DND-41 (cell line): ENCODE data around the gene SGO1.
"Not testable (repeated sequence)": the region's sequence is repeated elsewhere in the genome, so short reads cannot be mapped to it uniquely, and the experiment has no call there.

Experiments used
- ATAC-seq: fragments of 200-7000 bp; cut with Tn5 transposase; 3 replicates; pipeline ENCODE4 v1.9.1; 2021; ENCODE audit warnings: low read depth; ENCODE audit not compliant: insufficient read depth
- DNase-seq: peaks from one replicate; pipeline ENCODE4 v3.0.0-alpha.2; 2020
- H2AFZ ChIP-seq: 2 replicates; pipeline ENCODE4 v1.6.0; 2012; ENCODE audit warnings: low read depth, low read length
- H3K27ac ChIP-seq: 2 replicates; pipeline ENCODE4 v1.5.1; 2012; ENCODE audit warnings: low read length, inconsistent platforms
- H3K27me3 ChIP-seq: fragments of 200-600 bp; sonication (generic); 2 replicates; pipeline ENCODE4 v1.6.0; 2012; ENCODE audit warnings: low read length, mild to moderate bottlenecking, inconsistent platforms; ENCODE audit not compliant: insufficient read depth, poor library complexity
- H3K36me3 ChIP-seq: 2 replicates; pipeline ENCODE4 v1.5.1; 2012; ENCODE audit warnings: low read length, inconsistent platforms; ENCODE audit not compliant: insufficient read depth
- H3K4me1 ChIP-seq: 2 replicates; pipeline ENCODE4 v1.5.1; 2012; ENCODE audit warnings: mild to moderate bottlenecking, low read length; ENCODE audit not compliant: insufficient read depth
- H3K4me2 ChIP-seq: 2 replicates; pipeline ENCODE4 v1.6.0; 2012; ENCODE audit warnings: mild to moderate bottlenecking, moderate library complexity, low read length, inconsistent platforms; ENCODE audit not compliant: insufficient read depth
- H3K4me3 ChIP-seq, 2 experiments: fragments of 200-600 bp in 1 of 2; shearing (Covaris generic) in 1 of 2; 2 replicates each; pipeline ENCODE4 v1.5.1; 2012 to 2016; ENCODE audit warnings: inconsistent platforms in 2 of 2, low read length in 2 of 2, mild to moderate bottlenecking in 2 of 2, low read depth in 1 of 2, moderate library complexity in 1 of 2
- H3K79me2 ChIP-seq: 2 replicates; pipeline ENCODE4 v1.6.0; 2012; ENCODE audit warnings: low read length, inconsistent platforms; ENCODE audit not compliant: insufficient read depth
- H3K9ac ChIP-seq: 2 replicates; pipeline ENCODE4 v1.6.0; 2012; ENCODE audit warnings: low read depth, mild to moderate bottlenecking, inconsistent platforms, low read length, moderate library complexity
- H3K9me3 ChIP-seq: 2 replicates; pipeline ENCODE4 v1.5.1; 2012; ENCODE audit warnings: low read length, moderate library complexity, mild to moderate bottlenecking, inconsistent platforms; ENCODE audit not compliant: insufficient read depth, severe bottlenecking
- H4K20me1 ChIP-seq: 2 replicates; pipeline ENCODE4 v1.6.0; 2012; ENCODE audit warnings: low read length; ENCODE audit not compliant: insufficient read depth
- EZH2 ChIP-seq: IDR thresholded peaks from 3 replicates; pipeline ENCODE4 v1.6.1; 2012; ENCODE audit warnings: borderline replicate concordance, low read depth, mild to moderate bottlenecking, moderate library complexity, low read length, inconsistent platforms; ENCODE audit not compliant: severe bottlenecking
- TF ChIP-seq, protein P1 (sequence below): IDR thresholded peaks from 2 replicates; pipeline ENCODE4 v1.5.1; 2012; ENCODE audit warnings: borderline replicate concordance, low read length, moderate library complexity, mild to moderate bottlenecking; ENCODE audit not compliant: poor library complexity, severe bottlenecking; ENCODE audit errors: extremely low read depth

The SGO1 gene

DNA sequence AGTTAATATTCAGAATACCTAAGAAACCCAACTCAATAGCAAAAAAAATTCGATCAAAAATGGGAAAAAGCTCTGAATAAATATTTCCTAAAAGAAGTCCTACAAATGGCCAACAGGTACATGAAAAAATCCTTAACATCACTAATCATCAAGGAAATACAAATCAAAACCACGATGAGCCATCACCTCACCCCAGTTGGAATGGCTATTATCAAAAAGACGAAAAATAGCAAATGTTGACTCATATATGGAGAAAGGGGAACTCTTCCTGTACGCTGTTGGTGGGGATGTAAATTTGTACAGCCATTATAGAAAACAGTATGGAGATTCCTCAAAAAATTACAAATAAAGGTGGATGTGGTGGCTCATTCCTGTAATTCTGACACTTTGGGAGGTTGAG is 29.6 kb upstream of the SGO1 start:
- ATAC-seq (no peak), DNase-seq (no peak)
- TF ChIP-seq, protein P1, sequence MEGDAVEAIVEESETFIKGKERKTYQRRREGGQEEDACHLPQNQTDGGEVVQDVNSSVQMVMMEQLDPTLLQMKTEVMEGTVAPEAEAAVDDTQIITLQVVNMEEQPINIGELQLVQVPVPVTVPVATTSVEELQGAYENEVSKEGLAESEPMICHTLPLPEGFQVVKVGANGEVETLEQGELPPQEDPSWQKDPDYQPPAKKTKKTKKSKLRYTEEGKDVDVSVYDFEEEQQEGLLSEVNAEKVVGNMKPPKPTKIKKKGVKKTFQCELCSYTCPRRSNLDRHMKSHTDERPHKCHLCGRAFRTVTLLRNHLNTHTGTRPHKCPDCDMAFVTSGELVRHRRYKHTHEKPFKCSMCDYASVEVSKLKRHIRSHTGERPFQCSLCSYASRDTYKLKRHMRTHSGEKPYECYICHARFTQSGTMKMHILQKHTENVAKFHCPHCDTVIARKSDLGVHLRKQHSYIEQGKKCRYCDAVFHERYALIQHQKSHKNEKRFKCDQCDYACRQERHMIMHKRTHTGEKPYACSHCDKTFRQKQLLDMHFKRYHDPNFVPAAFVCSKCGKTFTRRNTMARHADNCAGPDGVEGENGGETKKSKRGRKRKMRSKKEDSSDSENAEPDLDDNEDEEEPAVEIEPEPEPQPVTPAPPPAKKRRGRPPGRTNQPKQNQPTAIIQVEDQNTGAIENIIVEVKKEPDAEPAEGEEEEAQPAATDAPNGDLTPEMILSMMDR = no peak
- no peak for TF ChIP-seq EZH2
- no peaks in the 10 kb centered on the region for H3K36me3 ChIP-seq
- no peak overlapping the region for H3K4me3 ChIP-seq
- H3K27ac ChIP-seq = no peak overlapping the region
- H4K20me1 ChIP-seq = no peaks in the 10 kb centered on the region
- H3K27me3 ChIP-seq = no peaks in the 10 kb centered on the region
- H3K4me2 ChIP-seq = no peak overlapping the region
- H3K9me3 ChIP-seq = no peaks in the 10 kb centered on the region
- no peaks in the 10 kb centered on the region for H3K4me1 ChIP-seq
- no peak overlapping the region for H3K9ac ChIP-seq
- H3K79me2 ChIP-seq = no peaks in the 10 kb centered on the region
- no peak overlapping the region for H2AFZ ChIP-seq

DNA sequence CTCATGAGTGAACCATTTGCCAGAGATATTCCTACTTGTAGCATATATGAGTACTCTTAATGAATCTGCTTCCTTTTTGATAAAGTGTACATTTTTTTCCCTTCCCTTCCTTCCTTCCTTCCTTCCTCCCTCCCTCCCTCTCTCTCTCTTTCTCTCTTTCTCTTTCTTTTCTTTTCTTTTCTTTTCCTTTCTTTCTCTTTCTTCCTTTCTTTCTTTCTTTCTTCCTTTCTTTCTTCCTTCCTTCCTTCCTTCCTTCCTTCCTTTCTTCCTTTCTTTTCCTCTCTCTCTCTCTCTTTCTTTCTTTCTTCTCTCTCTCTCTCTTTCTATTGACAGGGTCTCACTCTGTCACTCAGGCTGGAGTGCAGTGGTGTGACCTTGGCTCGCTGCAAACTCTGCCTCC is 27.5 kb upstream of the SGO1 start:
- not testable (repeated sequence) for H3K4me3 ChIP-seq, H3K79me2 ChIP-seq, H3K27ac ChIP-seq, H4K20me1 ChIP-seq, H3K9me3 ChIP-seq, H3K27me3 ChIP-seq, DNase-seq, H3K4me1 ChIP-seq, H2AFZ ChIP-seq, H3K36me3 ChIP-seq, H3K4me2 ChIP-seq, ATAC-seq, H3K9ac ChIP-seq

DNA sequence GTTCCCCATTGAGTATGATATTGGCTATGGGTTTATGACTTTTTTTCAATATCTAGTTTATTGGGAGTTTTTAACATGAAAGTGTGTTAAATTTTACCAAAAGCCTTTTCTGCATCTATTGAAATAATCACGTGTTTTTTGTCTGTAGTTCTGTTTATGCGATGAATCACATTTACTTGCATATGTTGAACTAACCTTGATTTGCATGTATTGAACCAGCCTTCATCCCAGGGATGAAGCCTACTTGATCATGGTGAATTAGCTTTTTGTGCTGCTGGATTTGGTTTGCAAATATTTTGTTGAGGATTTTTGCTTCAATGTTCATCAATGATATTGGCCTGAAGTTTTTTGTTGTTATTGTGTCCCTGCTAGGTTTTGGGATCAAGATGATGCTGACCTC is 21.9 kb upstream of the SGO1 start:
- not testable (repeated sequence) for H3K4me3 ChIP-seq, H3K4me1 ChIP-seq, ATAC-seq, H3K9ac ChIP-seq, H4K20me1 ChIP-seq, DNase-seq, H3K27ac ChIP-seq, H3K36me3 ChIP-seq, H3K4me2 ChIP-seq, H3K79me2 ChIP-seq, H2AFZ ChIP-seq, H3K9me3 ChIP-seq, H3K27me3 ChIP-seq

DNA sequence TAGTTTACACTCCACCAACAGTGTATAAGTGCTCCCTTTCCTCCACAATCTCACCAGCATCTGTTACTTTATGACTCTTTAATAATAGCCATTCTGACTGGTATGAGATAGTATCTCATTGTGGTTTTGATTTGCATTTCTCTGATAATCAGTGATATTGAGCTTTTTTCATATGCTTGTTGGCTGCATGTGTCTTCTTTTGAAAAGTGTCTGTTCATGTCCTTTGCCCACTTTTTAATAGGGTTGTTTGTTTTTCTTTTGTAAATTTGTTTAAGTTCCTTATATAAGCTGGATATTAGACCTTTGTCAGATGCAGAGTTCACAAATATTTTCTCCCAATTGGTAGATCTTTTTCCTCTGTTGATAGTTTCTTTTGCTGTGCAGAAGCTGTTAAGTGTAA is 19.9 kb upstream of the SGO1 start:
- H3K79me2 ChIP-seq, H3K9ac ChIP-seq, H3K4me1 ChIP-seq, ATAC-seq, H2AFZ ChIP-seq, H3K4me2 ChIP-seq, H3K27ac ChIP-seq, H3K27me3 ChIP-seq, H3K36me3 ChIP-seq, DNase-seq, H3K4me3 ChIP-seq, H4K20me1 ChIP-seq, H3K9me3 ChIP-seq: not testable (repeated sequence)

DNA sequence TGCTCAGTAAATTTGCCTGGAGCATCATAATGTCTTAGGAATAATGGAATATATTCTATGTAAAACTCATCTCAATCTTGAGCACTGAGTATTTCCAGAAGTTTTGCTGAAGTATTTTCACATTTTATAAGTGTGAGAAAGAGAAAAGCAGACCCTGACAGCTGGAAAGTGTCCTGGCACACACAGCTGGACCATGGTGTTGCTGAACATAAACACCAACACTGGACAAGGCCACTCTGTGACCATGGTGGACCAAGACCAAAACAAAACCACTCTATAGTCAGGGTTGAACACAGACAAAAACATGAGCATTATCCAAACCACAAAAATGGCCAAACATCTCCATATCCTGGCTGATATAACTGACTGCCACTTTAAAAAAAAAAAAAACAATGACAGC is 15.1 kb upstream of the SGO1 start:
- no peak overlapping the region for H3K4me3 ChIP-seq
- peaks cover 6% of the 10 kb centered on the region for H3K27me3 ChIP-seq
- no peak overlapping the region for H3K9ac ChIP-seq
- no peak overlapping the region for H3K4me2 ChIP-seq
- no peak for ATAC-seq
- TF ChIP-seq, protein P1 = no peak
- H3K79me2 ChIP-seq = no peaks in the 10 kb centered on the region
- no peaks in the 10 kb centered on the region for H3K36me3 ChIP-seq
- H3K27ac ChIP-seq = no peak overlapping the region
- no peaks in the 10 kb centered on the region for H3K9me3 ChIP-seq
- H3K4me1 ChIP-seq = no peaks in the 10 kb centered on the region
- no peaks in the 10 kb centered on the region for H4K20me1 ChIP-seq
- no peak overlapping the region for H2AFZ ChIP-seq
- no peak for DNase-seq
